CD4-positive, alpha-beta T cell treated with Interleukin-12 subunit alpha and Interleukin-12 subunit beta, for 1 hour (primary cell): ENCODE results near the gene PSD.

ENCODE experiments used
- DNase-seq: peaks from one replicate; pipeline ENCODE4 v3.0.0-alpha.2; 2020

Gene PSD

GRCh38 chr10:102402512-102402896 lies 16.1 kb downstream of the PSD start:
- no peak for DNase-seq

- no peak for DNase-seq
Measured at GRCh38 chr10:102401735-102402511, 16.7 kb downstream of the PSD start.

GRCh38 chr10:102401342-102401654 lies 17.3 kb downstream of the PSD start:
- no peak for DNase-seq

GRCh38 chr10:102400598-102401341 lies 17.8 kb downstream of the PSD start:
- peak; percentile 7 for DNase-seq

- DNase-seq, result no peak
Measured at GRCh38 chr10:102400076-102400475, 18.5 kb downstream of the PSD start.

GRCh38 chr10:102399217-102400021 lies 19.2 kb downstream of the PSD start:
- peak; percentile 91 for DNase-seq

- no peak for DNase-seq
Measured at GRCh38 chr10:102398172-102399020, 20.2 kb downstream of the PSD start.

GRCh38 chr10:102397222-102398171 lies 21.1 kb downstream of the PSD start:
- DNase-seq, result no peak

GRCh38 chr10:102396730-102397151 lies 21.8 kb downstream of the PSD start:
- DNase-seq, result no peak

GRCh38 chr10:102396317-102396650 lies 22.3 kb downstream of the PSD start:
- peak; percentile 37 for DNase-seq

- DNase-seq, result peak; percentile 96
Measured at GRCh38 chr10:102395400-102396316, 22.9 kb downstream of the PSD start, which contains the start of gene NFKB2. Gene NFKB2 (plus strand): TSS chr10:102395705. CDS start chr10:102395960, 255 bp downstream.

GRCh38 chr10:102394801-102395399 lies 23.7 kb downstream of the PSD start:
- no peak for DNase-seq

- peak; percentile 99 for DNase-seq
Measured at GRCh38 chr10:102394079-102394800, 24.3 kb downstream of the PSD start.

GRCh38 chr10:102393411-102394078 lies 25.0 kb downstream of the PSD start:
- DNase-seq, result no peak

- DNase-seq, result no peak
Measured at GRCh38 chr10:102392306-102392705, 26.3 kb downstream of the PSD start.

- no peak for DNase-seq
Measured at GRCh38 chr10:102389894-102390293, 28.7 kb downstream of the PSD start.

- DNase-seq, result no peak
Measured at GRCh38 chr10:102384606-102385429, 33.8 kb downstream of the PSD start.

GRCh38 chr10:102384053-102384452 lies 34.5 kb downstream of the PSD start:
- DNase-seq, result peak; percentile 23
